ENCODE measurements around the gene RNF181. TPM values are rescaled to one million over a fixed set of nuclear protein-coding genes. Genes with fewer than 3 reads are reported as not detected.

The RNF181 gene
- total RNA-seq, 1 donor from 2014 or later = 67.9 TPM

- H3K27me3 Mint-ChIP-seq (ENCODE audit: low read depth) = no peaks in the 10 kb centered on the region
- no peaks in the 10 kb centered on the region for H3K36me3 Mint-ChIP-seq (ENCODE audit: low read depth)
- no peaks in the 10 kb centered on the region for H3K9me3 Mint-ChIP-seq
- TF ChIP-seq CTCF (conservative IDR thresholded peaks at IDR 0.05) = no peak
- peak overlapping the region; percentile 98 for H3K27ac Mint-ChIP-seq (ENCODE audit: unreplicated experiment)
- peak overlapping the region; percentile 100 for H3K4me3 Mint-ChIP-seq
- no peak for DNase-seq (ENCODE audit: low read depth, low spot score)
- H3K4me1 Mint-ChIP-seq = peaks cover 23% of the 10 kb centered on the region
Measured at GRCh38 chr2:85594715-85595300, 737 bp upstream of the RNF181 start.

- Mint-ChIP-seq H3K4me1 (peaks cover 23% of the 10 kb centered on the region), H3K4me3 (peak overlapping the region; percentile 100), H3K27me3 (ENCODE audit: low read depth) (no peaks in the 10 kb centered on the region), H3K36me3 (ENCODE audit: low read depth) (no peaks in the 10 kb centered on the region), H3K9me3 (no peaks in the 10 kb centered on the region), H3K27ac (ENCODE audit: unreplicated experiment) (peak overlapping the region; percentile 97)
- DNase-seq (ENCODE audit: low read depth, low spot score) = no peak
- no peak for TF ChIP-seq CTCF (conservative IDR thresholded peaks at IDR 0.05)
Measured at GRCh38 chr2:85596026-85596333, 435 bp downstream of the RNF181 start.

DNA sequence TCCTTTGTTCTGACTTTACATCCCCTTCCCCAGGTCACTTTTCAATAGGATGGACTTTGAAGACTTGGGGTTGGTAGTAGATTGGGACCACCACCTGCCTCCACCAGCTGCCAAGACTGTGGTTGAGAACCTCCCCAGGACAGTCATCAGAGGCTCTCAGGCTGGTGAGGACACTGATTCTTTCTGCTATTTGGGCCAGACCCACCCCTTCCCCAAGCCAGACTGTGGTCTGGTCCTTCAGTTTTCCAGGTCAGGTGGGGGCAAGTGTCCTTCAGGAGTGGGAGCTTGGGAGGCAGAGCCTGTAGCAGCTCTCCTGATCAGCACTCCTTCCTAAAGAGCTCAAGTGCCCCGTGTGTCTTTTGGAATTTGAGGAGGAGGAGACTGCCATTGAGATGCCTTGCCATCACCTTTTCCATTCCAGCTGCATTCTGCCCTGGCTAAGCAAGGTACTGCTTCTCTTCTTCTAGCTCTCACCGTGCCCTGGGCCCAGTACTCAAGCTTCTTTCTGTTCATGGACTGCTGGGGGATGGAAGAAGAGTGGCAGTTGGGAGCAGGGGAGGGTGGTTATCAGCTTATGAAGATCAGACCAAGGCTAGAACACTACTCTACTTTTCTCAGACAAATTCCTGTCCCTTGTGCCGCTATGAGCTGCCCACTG lies 1.1 kb downstream of the RNF181 start:
- H3K27me3 Mint-ChIP-seq (ENCODE audit: low read depth) = no peaks in the 10 kb centered on the region

GRCh38 chr2:85597241-85597640 lies 1.7 kb downstream of the RNF181 start:
- peak overlapping the region; percentile 100 for H3K4me3 Mint-ChIP-seq
- no peaks in the 10 kb centered on the region for H3K9me3 Mint-ChIP-seq
- peaks cover 23% of the 10 kb centered on the region for H3K4me1 Mint-ChIP-seq
- no peak for TF ChIP-seq CTCF (conservative IDR thresholded peaks at IDR 0.05)
- H3K27ac Mint-ChIP-seq (ENCODE audit: unreplicated experiment) = peak overlapping the region; percentile 28
- no peaks in the 10 kb centered on the region for H3K36me3 Mint-ChIP-seq (ENCODE audit: low read depth)
- H3K27me3 Mint-ChIP-seq (ENCODE audit: low read depth) = no peaks in the 10 kb centered on the region
- no peak for DNase-seq (ENCODE audit: low read depth, low spot score)

More for the DNA sequence above, 1.1 kb downstream of the RNF181 start:
- Mint-ChIP-seq H3K27ac (ENCODE audit: unreplicated experiment) (peak overlapping the region; percentile 28), H3K9me3 (no peaks in the 10 kb centered on the region), H3K36me3 (ENCODE audit: low read depth) (no peaks in the 10 kb centered on the region), H3K4me1 (peaks cover 23% of the 10 kb centered on the region), H3K4me3 (peak overlapping the region; percentile 100)
- TF ChIP-seq CTCF (conservative IDR thresholded peaks at IDR 0.05) = no peak
- DNase-seq (ENCODE audit: low read depth, low spot score) = no peak

DNA sequence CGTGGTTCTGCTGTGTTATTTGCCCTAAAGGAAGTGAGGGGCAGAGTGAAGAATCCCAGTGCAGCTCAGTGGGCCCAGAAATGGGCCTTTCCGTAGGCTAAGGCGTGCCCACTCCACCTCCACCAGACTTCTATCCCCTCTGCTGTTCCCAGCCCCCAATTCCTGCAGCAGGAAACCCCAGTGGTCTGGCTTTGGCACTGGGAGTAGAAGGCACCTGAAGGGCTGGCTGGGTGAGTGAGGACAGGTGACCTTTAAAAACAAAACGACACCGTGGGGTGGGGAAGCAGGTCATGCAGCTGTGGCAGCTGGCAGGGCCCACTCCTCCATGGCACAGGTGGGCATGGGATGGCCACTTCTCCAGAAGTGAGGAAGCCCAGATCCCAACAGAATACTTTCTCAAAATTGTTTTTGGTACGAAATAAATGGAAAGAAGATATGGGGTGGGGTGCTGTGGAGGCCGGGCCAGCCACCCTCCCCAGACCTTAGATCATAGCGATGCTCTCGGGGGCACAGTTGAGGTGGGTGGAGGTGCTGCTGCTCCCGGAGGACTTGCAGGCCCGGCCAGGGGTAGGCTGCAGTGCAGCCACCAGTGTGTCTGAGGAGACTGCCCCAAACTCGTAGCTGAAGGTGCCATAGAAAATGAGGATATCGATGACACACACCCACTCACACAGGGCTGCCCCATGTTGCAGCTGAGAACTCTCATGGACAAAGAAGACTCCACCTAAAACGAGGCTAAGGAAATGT lies 3.2 kb downstream of the RNF181 start:
- Mint-ChIP-seq H3K9me3 (no peaks in the 10 kb centered on the region), H3K4me3 (peak overlapping the region; percentile 71), H3K27me3 (ENCODE audit: low read depth) (no peaks in the 10 kb centered on the region), H3K27ac (ENCODE audit: unreplicated experiment) (no peak overlapping the region), H3K36me3 (ENCODE audit: low read depth) (no peaks in the 10 kb centered on the region), H3K4me1 (peaks cover 32% of the 10 kb centered on the region)
- no peak for TF ChIP-seq CTCF (conservative IDR thresholded peaks at IDR 0.05)
- DNase-seq (ENCODE audit: low read depth, low spot score) = no peak
